ENCODE data around the gene ARHGEF26.

DNA sequence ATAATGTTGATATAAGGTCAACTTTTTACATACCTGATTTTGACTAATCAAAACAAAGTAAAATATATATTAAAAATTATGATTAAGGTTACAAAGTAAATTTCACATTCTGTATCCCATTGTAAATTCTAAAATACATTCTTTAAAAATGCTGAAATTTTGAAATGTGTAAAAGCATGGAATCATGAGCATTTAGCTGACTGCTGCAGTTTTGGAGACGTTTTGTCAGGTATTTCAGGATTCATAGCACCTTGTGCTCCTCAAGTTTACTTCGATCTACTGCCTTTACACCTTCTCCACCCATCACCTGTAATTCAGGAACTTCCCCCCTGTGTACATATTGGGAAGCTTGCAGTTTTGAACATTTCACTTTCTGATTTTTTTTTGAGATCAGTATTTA lies 71.0 kb downstream of the ARHGEF26 start:
- no peak for TF ChIP-seq EZH2phosphoT487 (IDR thresholded peaks at IDR 0.05; ENCODE audit: insufficient read depth, low read depth)
- TF ChIP-seq EZH2 (IDR thresholded peaks at IDR 0.05; ENCODE audit: insufficient read depth, poor library complexity, severe bottlenecking): no peak

All from GM23248 (cell line).